Measurements from ENCODE around the gene CACNA2D3. TPM values are rescaled to one million over a fixed set of nuclear protein-coding genes. Genes with fewer than 3 reads are reported as not detected.

CACNA2D3 gene
- total and polyA plus RNA-seq, 2 donors from 2014 or later, result 5.7 to 11.2 TPM

DNA sequence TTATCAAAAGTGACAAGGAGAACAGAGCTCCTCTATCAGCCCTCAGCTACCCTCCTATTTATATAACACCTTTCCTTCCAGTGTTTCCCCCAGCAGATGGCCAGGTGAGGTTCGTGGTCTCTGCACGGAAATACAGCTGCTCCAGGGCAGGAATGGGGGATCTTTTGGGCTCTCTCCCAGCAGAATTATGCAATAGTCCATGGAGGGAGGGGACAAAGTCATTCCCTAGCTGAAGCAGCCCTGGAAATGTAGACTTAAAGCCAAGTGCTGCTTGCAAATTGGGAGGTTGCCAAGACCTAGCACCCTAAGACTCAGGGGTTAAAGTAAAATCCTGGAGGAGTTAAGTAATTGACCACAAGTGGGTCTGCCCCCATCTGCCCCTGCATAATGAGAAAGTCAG lies 549.2 kb downstream of the CACNA2D3 start:
- intact Hi-C loops (cut with DNase I), result no loop called here
- DNase-seq (peak in 1 of 5 donors; percentile 14), FAIRE-seq (no peak)
- H3K9me3 ChIP-seq (ENCODE audit: control insufficient read depth in 2 of 3, insufficient read depth in 1 of 3, low read length in 3 of 3), result no peaks in the 10 kb centered on the region
- peaks cover 0 to 6% (median 0%) of the 10 kb centered on the region in 3 donors for H3K4me1 ChIP-seq (ENCODE audit: control insufficient read depth in 2 of 3, insufficient read depth in 2 of 3, low read depth in 1 of 3, low read length in 3 of 3)
- H3K9ac ChIP-seq (ENCODE audit: low read length in 3 of 3), result no peak overlapping the region
- H3K36me3 ChIP-seq (ENCODE audit: control insufficient read depth in 2 of 3, insufficient read depth in 3 of 3, low read length in 3 of 3), result no peaks in the 10 kb centered on the region
- H3K27me3 ChIP-seq (ENCODE audit: control insufficient read depth, insufficient read depth, low read length), result no peaks in the 10 kb centered on the region
- H3K4me3 ChIP-seq (ENCODE audit: low read length in 3 of 3), result no peak overlapping the region
- TF ChIP-seq, protein P1, sequence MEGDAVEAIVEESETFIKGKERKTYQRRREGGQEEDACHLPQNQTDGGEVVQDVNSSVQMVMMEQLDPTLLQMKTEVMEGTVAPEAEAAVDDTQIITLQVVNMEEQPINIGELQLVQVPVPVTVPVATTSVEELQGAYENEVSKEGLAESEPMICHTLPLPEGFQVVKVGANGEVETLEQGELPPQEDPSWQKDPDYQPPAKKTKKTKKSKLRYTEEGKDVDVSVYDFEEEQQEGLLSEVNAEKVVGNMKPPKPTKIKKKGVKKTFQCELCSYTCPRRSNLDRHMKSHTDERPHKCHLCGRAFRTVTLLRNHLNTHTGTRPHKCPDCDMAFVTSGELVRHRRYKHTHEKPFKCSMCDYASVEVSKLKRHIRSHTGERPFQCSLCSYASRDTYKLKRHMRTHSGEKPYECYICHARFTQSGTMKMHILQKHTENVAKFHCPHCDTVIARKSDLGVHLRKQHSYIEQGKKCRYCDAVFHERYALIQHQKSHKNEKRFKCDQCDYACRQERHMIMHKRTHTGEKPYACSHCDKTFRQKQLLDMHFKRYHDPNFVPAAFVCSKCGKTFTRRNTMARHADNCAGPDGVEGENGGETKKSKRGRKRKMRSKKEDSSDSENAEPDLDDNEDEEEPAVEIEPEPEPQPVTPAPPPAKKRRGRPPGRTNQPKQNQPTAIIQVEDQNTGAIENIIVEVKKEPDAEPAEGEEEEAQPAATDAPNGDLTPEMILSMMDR (IDR thresholded peaks at IDR 0.05; ENCODE audit: borderline replicate concordance, extremely low read depth, insufficient read depth), result no peak
- no peak overlapping the region for H3K27ac ChIP-seq (ENCODE audit: low read depth in 2 of 2, low read length in 2 of 2)

DNA sequence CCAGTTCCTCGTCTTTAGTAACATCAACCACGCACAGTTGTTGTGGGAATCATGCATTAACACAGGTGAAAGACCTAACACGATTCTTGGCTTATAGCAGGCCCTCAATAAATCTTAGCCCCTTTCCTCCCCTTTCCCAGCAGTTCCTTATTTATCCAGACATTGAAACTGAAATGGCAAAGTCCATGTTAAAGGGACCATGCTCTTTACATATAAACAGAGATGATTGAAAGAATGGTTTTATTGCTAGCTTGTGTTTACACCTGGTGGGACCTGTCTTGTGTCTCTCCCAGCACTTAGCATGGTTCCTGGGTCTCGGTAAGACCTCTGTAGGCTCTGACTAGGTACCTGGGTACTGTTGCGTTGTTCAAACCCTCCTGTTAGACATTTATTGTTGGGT lies 553.7 kb downstream of the CACNA2D3 start:
- TF ChIP-seq, protein P1 (IDR thresholded peaks at IDR 0.05; ENCODE audit: borderline replicate concordance, extremely low read depth, insufficient read depth), result no peak
- Histone ChIP-seq H3K27me3 (ENCODE audit: control insufficient read depth, insufficient read depth, low read length) (no peaks in the 10 kb centered on the region), H3K9me3 (ENCODE audit: control insufficient read depth in 2 of 3, insufficient read depth in 1 of 3, low read length in 3 of 3) (no peaks in the 10 kb centered on the region), H3K4me1 (ENCODE audit: control insufficient read depth in 2 of 3, insufficient read depth in 2 of 3, low read depth in 1 of 3, low read length in 3 of 3) (no peaks in the 10 kb centered on the region), H3K36me3 (ENCODE audit: control insufficient read depth in 2 of 3, insufficient read depth in 3 of 3, low read length in 3 of 3) (no peaks in the 10 kb centered on the region), H3K27ac (ENCODE audit: low read depth in 2 of 2, low read length in 2 of 2) (no peak overlapping the region), H3K4me3 (ENCODE audit: low read length in 3 of 3) (no peak overlapping the region), H3K9ac (ENCODE audit: low read length in 3 of 3) (no peak overlapping the region)
- intact Hi-C loops (cut with DNase I), result no loop called here
- DNase-seq (no peak), FAIRE-seq (no peak)

DNA sequence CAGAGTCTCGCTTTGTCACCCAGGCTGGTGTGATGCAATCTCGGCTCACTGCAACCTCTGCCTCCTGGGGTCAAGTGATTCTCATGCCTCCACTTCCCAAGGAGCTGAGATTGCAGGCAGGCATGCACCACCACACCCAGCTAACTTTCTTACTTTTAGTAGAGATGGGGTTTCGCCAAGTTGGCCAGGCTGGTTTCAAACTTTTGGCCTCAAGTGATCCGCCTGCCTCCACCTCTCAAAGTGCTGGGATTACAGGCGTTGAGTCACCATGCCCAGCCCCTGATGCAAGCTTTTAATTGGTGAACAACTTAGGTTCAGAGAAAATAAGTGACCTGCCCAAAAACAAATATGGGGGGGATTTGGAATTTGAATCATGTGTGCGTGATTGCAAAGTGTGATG lies 559.4 kb downstream of the CACNA2D3 start:
- FAIRE-seq (no peak), DNase-seq (no peak)
- TF ChIP-seq, protein P1 (IDR thresholded peaks at IDR 0.05; ENCODE audit: borderline replicate concordance, extremely low read depth, insufficient read depth), result no peak
- Histone ChIP-seq H3K9ac (ENCODE audit: low read length in 3 of 3) (no peak overlapping the region), H3K27me3 (ENCODE audit: control insufficient read depth, insufficient read depth, low read length) (no peaks in the 10 kb centered on the region), H3K36me3 (ENCODE audit: control insufficient read depth in 2 of 3, insufficient read depth in 3 of 3, low read length in 3 of 3) (no peaks in the 10 kb centered on the region), H3K4me3 (ENCODE audit: low read length in 3 of 3) (no peak overlapping the region), H3K4me1 (ENCODE audit: control insufficient read depth in 2 of 3, insufficient read depth in 2 of 3, low read depth in 1 of 3, low read length in 3 of 3) (no peaks in the 10 kb centered on the region), H3K9me3 (ENCODE audit: control insufficient read depth in 2 of 3, insufficient read depth in 1 of 3, low read length in 3 of 3) (no peaks in the 10 kb centered on the region), H3K27ac (ENCODE audit: low read depth in 2 of 2, low read length in 2 of 2) (no peak overlapping the region)
- intact Hi-C loops (cut with DNase I), result no loop called here

DNA sequence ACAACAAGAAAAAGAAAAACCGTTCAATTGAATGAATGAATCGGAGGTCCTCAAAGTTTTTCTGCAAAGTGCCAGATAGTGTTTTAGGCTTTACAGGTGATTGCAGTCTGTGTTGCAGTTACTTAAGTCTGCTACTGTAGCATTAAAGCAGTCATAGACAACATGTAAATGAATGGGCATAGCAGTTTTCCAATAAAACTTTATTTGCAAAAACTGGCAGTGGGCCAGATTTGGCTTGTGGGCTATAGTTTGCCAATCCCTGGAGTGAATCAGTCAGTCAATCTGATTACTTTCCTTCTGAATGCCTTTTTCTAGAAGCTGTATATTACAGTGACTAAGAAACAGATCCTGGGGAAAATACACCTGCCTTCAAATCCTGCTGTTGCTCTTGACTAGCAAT lies 562.9 kb downstream of the CACNA2D3 start:
- no peaks in the 10 kb centered on the region for H3K36me3 ChIP-seq (ENCODE audit: control insufficient read depth in 2 of 3, insufficient read depth in 3 of 3, low read length in 3 of 3)
- no peaks in the 10 kb centered on the region for H3K9me3 ChIP-seq (ENCODE audit: control insufficient read depth in 2 of 3, insufficient read depth in 1 of 3, low read length in 3 of 3)
- no peak overlapping the region for H3K27ac ChIP-seq (ENCODE audit: low read depth in 2 of 2, low read length in 2 of 2)
- DNase-seq, result no peak
- intact Hi-C loops (cut with DNase I), result no loop called here
- H3K4me3 ChIP-seq (ENCODE audit: low read length in 3 of 3), result no peak overlapping the region
- H3K4me1 ChIP-seq (ENCODE audit: control insufficient read depth in 2 of 3, insufficient read depth in 2 of 3, low read depth in 1 of 3, low read length in 3 of 3), result no peaks in the 10 kb centered on the region
- no peaks in the 10 kb centered on the region for H3K27me3 ChIP-seq (ENCODE audit: control insufficient read depth, insufficient read depth, low read length)
- H3K9ac ChIP-seq (ENCODE audit: low read length in 3 of 3), result no peak overlapping the region
- FAIRE-seq, result no peak
- TF ChIP-seq, protein P1 (IDR thresholded peaks at IDR 0.05; ENCODE audit: borderline replicate concordance, extremely low read depth, insufficient read depth), result no peak

All from kidney (tissue), 14 donors.